GM08714 (cell line): ENCODE data around the gene HMG20A.

Experiments used
- H3K4me3 ChIP-seq: fragments of 200-500 bp; sonication (Bioruptor generic); 2 replicates; pipeline ENCODE4 v1.5.1; 2014; ENCODE audit warnings: mild to moderate bottlenecking, low read length, inconsistent platforms
- ZNF274 ChIP-seq: IDR thresholded peaks from 2 replicates; pipeline ENCODE4 v1.6.1; 2012; ENCODE audit warnings: mild to moderate bottlenecking, low read depth, low read length

The HMG20A gene

DNA sequence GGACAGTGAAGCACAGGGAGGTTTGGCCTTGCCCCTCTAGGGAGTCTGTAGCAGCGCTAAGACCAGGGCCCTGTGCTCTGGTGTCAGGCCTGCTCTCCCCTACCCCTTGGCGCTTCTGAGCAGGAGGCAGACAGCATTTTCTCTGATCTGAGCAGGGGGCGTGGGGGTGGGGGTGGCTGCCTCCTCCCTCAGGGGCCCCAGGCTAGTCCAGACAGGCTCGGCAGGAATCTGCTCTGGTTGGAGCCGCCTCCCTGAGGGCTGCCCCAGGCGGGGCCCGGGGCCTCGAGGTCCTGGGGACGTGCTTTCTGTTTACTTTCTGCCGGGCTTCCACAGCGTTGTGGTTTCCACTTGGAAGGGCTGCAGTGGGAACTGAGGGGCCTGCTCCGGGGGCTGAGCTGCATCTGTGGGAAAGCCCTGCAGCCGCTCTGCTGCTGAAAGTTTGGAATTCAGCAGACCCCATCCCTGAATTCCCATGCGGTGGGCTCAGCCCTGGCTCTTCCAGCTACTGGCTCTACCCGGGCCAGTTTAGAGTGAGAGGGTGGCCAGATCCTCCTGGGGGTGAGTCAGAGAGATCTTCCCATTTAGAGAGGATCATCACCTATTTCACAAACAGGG, 106.6 kb downstream of the HMG20A start:
- H3K4me3 ChIP-seq = no peak overlapping the region
- no peak for TF ChIP-seq ZNF274

- no peak for TF ChIP-seq ZNF274
Measured at GRCh38 chr15:77527831-77528231, 107.1 kb downstream of the HMG20A start.

DNA sequence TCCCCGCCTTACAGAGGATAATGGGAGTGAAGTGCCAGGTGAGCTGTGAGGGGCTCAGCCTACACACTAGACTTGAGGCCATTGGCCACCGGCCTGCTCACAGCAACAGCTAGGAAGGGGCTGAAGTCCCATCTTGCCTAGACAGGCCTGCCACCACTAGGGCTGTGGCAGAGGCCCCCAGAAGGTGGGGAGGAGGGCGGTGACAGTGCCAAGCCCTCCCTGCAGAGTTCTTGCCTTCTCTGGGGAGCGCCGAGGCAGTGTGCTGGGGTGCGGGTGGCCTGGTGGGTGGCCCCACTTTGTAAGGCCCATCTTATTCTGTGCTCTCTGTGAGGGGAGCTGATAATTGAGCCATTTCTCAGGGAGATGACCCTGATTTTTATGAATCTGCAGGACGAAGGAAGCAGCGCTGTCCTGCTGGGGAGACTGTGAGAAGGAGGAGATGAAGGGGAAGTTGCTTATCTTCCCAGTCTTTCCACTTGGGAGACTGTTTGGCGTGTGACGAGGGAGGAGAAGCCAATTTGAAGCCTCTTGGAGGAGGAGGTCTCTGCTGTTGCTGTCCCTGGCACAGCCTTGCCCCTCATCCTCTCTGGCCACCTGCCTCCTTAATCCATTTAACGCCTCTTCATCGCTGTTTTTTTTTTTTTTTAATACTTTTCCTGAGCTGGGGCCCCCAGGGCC, 107.7 kb downstream of the HMG20A start:
- H3K4me3 ChIP-seq = no peak overlapping the region
- no peak for TF ChIP-seq ZNF274

More at GRCh38 chr15:77527831-77528231, 107.1 kb downstream of the HMG20A start:
- no peak overlapping the region for H3K4me3 ChIP-seq

DNA sequence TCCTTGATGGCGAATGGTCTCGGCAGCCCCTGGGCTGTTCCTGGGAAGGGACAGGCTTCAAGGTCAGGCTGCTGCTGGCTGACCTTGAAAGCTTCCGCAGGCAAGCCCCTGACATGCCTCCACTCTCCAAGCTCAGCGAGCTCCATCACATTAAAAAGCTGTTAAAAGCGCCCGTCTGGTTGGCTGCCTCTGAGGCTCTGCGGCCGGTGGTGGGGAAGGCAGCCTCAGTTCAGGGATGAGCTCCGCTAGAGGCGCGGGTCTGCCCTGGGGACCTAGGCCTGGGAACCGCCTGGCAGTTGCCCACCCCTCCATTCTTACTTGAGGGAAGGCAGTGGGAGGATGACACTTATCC, 108.3 kb downstream of the HMG20A start:
- no peak overlapping the region for H3K4me3 ChIP-seq
- no peak for TF ChIP-seq ZNF274

GRCh38 chr15:77529394-77530159, 108.9 kb downstream of the HMG20A start:
- H3K4me3 ChIP-seq = no peak overlapping the region
- TF ChIP-seq ZNF274 = no peak

- no peak for TF ChIP-seq ZNF274
- H3K4me3 ChIP-seq = no peak overlapping the region
Measured at GRCh38 chr15:77530576-77530975, 109.9 kb downstream of the HMG20A start.

- H3K4me3 ChIP-seq = no peak overlapping the region
- no peak for TF ChIP-seq ZNF274
Measured at GRCh38 chr15:77531191-77532000, 110.7 kb downstream of the HMG20A start.

DNA sequence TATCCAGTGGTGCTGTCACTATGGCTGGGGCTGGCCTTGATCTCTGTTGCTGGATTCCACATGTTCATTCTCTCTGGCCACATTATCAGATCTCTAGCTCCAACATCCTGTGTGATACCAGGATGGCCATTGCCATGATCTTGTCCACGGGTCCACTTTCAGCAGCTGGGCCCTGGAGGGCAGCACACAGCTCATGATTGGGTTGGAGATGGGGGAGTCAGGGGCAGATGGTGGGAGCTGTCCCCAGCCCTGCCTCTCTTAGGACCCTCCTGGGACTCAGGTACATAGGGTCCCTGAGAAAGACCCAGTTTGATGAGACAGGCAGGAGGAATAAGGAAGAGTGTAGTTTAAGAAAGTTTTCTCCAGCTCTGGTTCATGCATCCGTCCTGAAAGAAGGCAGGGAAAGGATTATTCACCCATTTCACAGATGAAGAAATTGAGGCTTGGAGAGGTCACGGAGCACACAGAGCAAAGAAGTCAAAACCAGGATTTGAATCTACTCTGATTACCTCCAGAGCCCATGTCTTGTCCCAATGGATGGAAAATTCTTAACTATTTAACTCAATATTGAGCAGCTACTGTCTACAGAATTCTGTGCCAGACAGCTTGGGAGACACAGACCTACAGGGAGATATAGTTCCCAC, 111.5 kb downstream of the HMG20A start:
- H3K4me3 ChIP-seq = no peak overlapping the region
- TF ChIP-seq ZNF274 = no peak

GRCh38 chr15:77532846-77533245, 112.2 kb downstream of the HMG20A start:
- H3K4me3 ChIP-seq = no peak overlapping the region
- no peak for TF ChIP-seq ZNF274

DNA sequence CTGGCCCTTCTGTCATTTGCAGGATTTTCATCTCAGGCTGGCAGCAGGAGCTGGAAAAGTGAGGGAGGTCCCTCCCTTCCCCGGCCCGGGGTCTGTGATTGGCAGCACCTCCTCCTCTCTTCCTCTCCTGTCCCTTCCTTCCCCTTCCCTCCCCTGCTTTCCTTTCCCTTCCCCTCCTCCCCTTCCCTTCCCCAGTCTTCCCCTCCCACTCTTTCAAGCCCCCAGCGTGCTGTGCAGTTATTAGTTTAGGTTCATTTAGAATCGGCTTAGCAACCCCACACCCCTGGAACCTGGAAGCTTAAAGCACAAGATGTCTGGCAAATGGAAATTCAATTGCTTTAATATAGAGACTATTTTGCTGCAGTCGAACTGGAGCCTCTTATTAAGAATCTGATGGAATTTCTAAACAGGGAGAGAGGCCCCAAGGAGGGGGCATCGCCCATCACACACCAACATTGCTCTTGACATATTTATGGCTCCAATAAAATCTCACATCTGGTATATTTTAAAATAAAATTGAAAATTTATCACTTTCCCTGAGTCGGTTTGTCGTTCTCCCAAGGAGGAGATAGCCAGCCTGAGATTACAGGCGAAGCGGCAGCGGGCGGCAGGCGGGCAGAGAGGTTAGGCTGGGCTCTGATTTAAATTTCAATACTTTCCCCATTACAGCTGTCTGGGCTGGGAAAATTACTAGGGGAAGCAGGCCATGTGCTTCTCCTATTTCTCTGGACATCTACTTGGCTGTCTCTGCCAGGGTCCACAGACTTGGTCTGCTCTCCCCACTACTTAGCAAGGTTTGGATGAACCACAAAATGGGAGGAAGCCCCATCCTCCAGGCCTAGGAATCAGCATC, 113.1 kb downstream of the HMG20A start:
- no peak overlapping the region for H3K4me3 ChIP-seq
- TF ChIP-seq ZNF274 = no peak
